ENCODE data around the gene CABP4.

CABP4 gene

GRCh38 chr11:67508486-67509121 is 53.5 kb downstream of the CABP4 start:
- Mint-ChIP-seq H3K9me3 (no peaks in the 10 kb centered on the region), H3K27ac (peak overlapping the region; percentile 96), H3K36me3 (peaks cover 54% of the 10 kb centered on the region), H3K4me3 (peak overlapping the region; percentile 96), H3K4me1 (peaks cover 35% of the 10 kb centered on the region)
- DNase-seq (ENCODE audit: low spot score in 2 of 2) (peak; percentile 98 to 100), ATAC-seq (peak; percentile 58)

- Mint-ChIP-seq H3K27ac (no peak overlapping the region), H3K4me3 (no peak overlapping the region), H3K36me3 (peaks cover 48% of the 10 kb centered on the region), H3K4me1 (peaks cover 32% of the 10 kb centered on the region), H3K9me3 (no peaks in the 10 kb centered on the region)
- DNase-seq (ENCODE audit: low spot score in 2 of 2): no peak
- ATAC-seq: no peak
These were observed 54.8 kb downstream of the CABP4 start for GRCh38 chr11:67510023-67510345.
